Ishikawa (cell line): Measurements from ENCODE around the gene CNGA4.

Experiments
- CEBPB ChIP-seq: IDR thresholded peaks from 2 replicates; pipeline ENCODE4 v1.6.1; 2012
- CREB1 ChIP-seq: IDR thresholded peaks from 2 replicates; pipeline ENCODE4 v1.6.1; 2012; ENCODE audit warnings: low read depth
- EGR1 ChIP-seq: IDR thresholded peaks from 2 replicates; pipeline ENCODE4 v1.6.1; 2012
- EP300 ChIP-seq: IDR thresholded peaks from 2 replicates; pipeline ENCODE4 v1.6.1; 2012; ENCODE audit warnings: borderline replicate concordance
- FOXM1 ChIP-seq: IDR thresholded peaks from 2 replicates; pipeline ENCODE4 v1.6.1; 2012; ENCODE audit warnings: low read depth, borderline replicate concordance
- NFIC ChIP-seq: IDR thresholded peaks from 2 replicates; pipeline ENCODE4 v1.6.1; 2012
- RAD21 ChIP-seq: IDR thresholded peaks from 2 replicates; pipeline ENCODE4 v1.6.1; 2012; ENCODE audit warnings: low read depth
- TAF1 ChIP-seq: IDR thresholded peaks from 2 replicates; pipeline ENCODE4 v1.6.1; 2012; ENCODE audit warnings: low read depth, mild to moderate bottlenecking
- TCF12 ChIP-seq: IDR thresholded peaks from 2 replicates; pipeline ENCODE4 v1.6.1; 2012; ENCODE audit warnings: low read depth
- TEAD4 ChIP-seq: IDR thresholded peaks from 2 replicates; pipeline ENCODE4 v1.6.1; 2012
- YY1 ChIP-seq: IDR thresholded peaks from 2 replicates; pipeline ENCODE4 v1.6.1; 2012; ENCODE audit warnings: low read depth
- ZBTB7A ChIP-seq: IDR thresholded peaks from 2 replicates; pipeline ENCODE4 v1.6.1; 2012; ENCODE audit warnings: low read depth
- TF ChIP-seq, protein P1 (sequence below): IDR thresholded peaks from 2 replicates; pipeline ENCODE4 v1.6.1; 2012
- TF ChIP-seq, protein P2 (sequence below): IDR thresholded peaks from 2 replicates; pipeline ENCODE4 v1.6.1; 2012
- TF ChIP-seq, protein P3 (sequence below): IDR thresholded peaks from 2 replicates; pipeline ENCODE4 v1.6.1; 2012; ENCODE audit warnings: low read depth, mild to moderate bottlenecking

Gene CNGA4

DNA sequence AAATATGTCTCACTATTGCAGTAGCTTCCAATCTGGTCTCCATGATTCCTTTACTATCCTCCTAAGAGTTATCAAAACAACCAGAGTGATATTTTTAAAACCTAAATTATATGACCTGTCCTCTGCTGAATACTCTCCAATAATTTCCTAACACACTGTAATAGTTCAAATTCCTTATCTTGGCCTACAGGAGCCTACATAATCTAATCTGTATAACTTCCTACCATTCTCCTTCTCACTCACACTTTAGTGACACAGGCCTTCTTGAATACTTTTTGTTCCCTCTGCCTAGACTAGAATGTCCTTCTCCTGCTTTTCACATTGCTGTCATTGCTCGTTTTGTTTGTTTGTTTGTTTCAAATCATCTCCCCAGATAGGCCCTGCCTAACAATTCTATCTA, 13.9 kb upstream of the CNGA4 start:
- TF ChIP-seq RAD21 = no peak
- TF ChIP-seq, protein P1, sequence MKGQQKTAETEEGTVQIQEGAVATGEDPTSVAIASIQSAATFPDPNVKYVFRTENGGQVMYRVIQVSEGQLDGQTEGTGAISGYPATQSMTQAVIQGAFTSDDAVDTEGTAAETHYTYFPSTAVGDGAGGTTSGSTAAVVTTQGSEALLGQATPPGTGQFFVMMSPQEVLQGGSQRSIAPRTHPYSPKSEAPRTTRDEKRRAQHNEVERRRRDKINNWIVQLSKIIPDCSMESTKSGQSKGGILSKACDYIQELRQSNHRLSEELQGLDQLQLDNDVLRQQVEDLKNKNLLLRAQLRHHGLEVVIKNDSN = no peak
- TF ChIP-seq EGR1 = no peak
- TF ChIP-seq TAF1 = no peak
- no peak for TF ChIP-seq CEBPB
- no peak for TF ChIP-seq TCF12
- TF ChIP-seq EP300 = no peak
- TF ChIP-seq FOXM1 = no peak

DNA sequence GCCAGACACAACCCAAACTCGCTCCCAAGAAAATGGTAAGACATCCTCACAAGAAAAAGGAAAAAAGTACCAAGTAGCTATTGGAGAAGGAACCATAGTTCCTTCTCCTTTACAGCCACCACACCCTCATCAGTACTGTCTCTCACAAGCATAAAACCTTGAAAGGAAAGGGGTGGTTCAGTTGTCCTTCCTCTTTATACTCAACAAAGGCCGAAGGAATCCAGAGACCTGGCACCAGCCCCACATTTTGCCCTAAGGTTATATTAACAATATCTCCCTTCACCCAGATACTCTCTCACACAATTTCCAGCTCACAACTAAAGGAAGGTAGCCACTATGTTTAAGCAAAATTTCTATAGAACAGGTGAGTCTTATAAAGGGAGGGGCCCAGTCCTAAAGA, 13.0 kb upstream of the CNGA4 start:
- no peak for TF ChIP-seq FOXM1
- TF ChIP-seq, protein P1 = no peak
- TF ChIP-seq RAD21 = no peak
- no peak for TF ChIP-seq EGR1
- TF ChIP-seq TEAD4 = no peak
- no peak for TF ChIP-seq TCF12
- TF ChIP-seq, protein P2, sequence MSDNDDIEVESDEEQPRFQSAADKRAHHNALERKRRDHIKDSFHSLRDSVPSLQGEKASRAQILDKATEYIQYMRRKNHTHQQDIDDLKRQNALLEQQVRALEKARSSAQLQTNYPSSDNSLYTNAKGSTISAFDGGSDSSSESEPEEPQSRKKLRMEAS = no peak
- TF ChIP-seq TAF1 = no peak
- TF ChIP-seq YY1 = no peak
- TF ChIP-seq, protein P3, sequence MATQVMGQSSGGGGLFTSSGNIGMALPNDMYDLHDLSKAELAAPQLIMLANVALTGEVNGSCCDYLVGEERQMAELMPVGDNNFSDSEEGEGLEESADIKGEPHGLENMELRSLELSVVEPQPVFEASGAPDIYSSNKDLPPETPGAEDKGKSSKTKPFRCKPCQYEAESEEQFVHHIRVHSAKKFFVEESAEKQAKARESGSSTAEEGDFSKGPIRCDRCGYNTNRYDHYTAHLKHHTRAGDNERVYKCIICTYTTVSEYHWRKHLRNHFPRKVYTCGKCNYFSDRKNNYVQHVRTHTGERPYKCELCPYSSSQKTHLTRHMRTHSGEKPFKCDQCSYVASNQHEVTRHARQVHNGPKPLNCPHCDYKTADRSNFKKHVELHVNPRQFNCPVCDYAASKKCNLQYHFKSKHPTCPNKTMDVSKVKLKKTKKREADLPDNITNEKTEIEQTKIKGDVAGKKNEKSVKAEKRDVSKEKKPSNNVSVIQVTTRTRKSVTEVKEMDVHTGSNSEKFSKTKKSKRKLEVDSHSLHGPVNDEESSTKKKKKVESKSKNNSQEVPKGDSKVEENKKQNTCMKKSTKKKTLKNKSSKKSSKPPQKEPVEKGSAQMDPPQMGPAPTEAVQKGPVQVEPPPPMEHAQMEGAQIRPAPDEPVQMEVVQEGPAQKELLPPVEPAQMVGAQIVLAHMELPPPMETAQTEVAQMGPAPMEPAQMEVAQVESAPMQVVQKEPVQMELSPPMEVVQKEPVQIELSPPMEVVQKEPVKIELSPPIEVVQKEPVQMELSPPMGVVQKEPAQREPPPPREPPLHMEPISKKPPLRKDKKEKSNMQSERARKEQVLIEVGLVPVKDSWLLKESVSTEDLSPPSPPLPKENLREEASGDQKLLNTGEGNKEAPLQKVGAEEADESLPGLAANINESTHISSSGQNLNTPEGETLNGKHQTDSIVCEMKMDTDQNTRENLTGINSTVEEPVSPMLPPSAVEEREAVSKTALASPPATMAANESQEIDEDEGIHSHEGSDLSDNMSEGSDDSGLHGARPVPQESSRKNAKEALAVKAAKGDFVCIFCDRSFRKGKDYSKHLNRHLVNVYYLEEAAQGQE = no peak
- no peak for TF ChIP-seq CEBPB
- TF ChIP-seq EP300 = no peak
- no peak for TF ChIP-seq NFIC
- no peak for TF ChIP-seq CREB1
- no peak for TF ChIP-seq ZBTB7A

DNA sequence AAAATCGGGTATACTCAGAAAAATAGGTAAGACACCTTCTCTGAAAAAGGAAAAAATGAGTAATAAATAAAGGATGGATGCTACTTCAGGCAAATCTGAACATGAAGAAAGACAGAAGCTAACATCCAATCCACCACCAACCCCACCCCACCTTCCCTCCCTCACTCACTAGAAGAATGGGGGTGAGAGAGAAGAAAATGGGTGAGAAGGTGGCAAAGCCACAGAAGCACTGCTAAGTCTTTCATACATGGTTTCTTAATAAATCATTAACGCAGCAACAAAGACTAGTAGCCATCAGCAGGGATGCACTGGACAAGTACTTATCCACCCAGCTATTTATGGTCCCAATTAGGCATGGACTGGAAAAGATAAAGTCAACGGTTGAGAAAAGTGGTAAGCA, 10.4 kb upstream of the CNGA4 start:
- TF ChIP-seq NFIC (no peak), TCF12 (no peak)
- TF ChIP-seq, protein P2 = no peak
- TF ChIP-seq, protein P3 = no peak

DNA sequence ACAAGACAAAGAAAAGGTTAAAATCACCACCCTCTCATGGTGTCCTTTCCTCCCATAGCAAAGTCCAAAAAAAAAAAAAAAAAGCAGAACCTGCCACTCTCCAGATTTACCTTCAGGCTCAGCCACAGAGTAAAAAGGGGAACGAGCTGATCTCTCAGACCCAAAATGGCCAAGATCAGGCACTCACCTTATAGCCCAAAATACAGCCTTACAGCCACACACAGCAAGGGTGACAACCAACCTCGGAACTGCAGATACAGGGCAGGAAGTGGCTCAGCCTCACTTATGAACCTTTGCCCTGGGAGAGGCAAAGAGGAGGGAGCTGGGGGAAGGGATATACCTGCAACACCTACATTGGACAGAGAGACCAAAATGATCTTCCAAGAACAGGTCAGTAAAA, 9.0 kb upstream of the CNGA4 start:
- TF ChIP-seq, protein P2 = no peak
- TF ChIP-seq CEBPB (no peak), TCF12 (no peak), ZBTB7A (no peak), EP300 (no peak), FOXM1 (no peak), EGR1 (no peak), NFIC (no peak), RAD21 (no peak), YY1 (no peak), TAF1 (no peak), CREB1 (no peak), TEAD4 (no peak)
- TF ChIP-seq, protein P1 = no peak
- TF ChIP-seq, protein P3 = no peak
